ENCODE results near the gene NMNAT3. TPM values are rescaled to one million over a fixed set of nuclear protein-coding genes. Genes with fewer than 3 reads are reported as not detected.

Gene NMNAT3
- total RNA-seq, 1 experiment from 2014 or later = 4.6 TPM

GRCh38 chr3:139671863-139672646, 5.7 kb downstream of the NMNAT3 start:
- CTCF ChIA-PET = no interaction called here

GRCh38 chr3:139671107-139671506, 6.7 kb downstream of the NMNAT3 start:
- H3K27me3 Mint-ChIP-seq (ENCODE audit: low read depth) = peaks cover 18% of the 10 kb centered on the region
- no peaks in the 10 kb centered on the region for H3K36me3 Mint-ChIP-seq
- H3K9me3 Mint-ChIP-seq = peaks cover 3% of the 10 kb centered on the region; the same call in 1 of the 2 replicates
- H3K4me1 Mint-ChIP-seq = peaks cover 57% of the 10 kb centered on the region
- CTCF ChIA-PET = no interaction called here
- POLR2A ChIA-PET = no interaction called here
- no peak for DNase-seq (ENCODE audit: low spot score)
- ATAC-seq = no peak
- H3K4me3 Mint-ChIP-seq = no peak overlapping the region
- no peak overlapping the region for H3K27ac Mint-ChIP-seq
- TF ChIP-seq ZNF219 (CRISPR knock-in tag; IDR thresholded peaks at IDR 0.05; ENCODE audit: borderline replicate concordance) (no peak), MXD4 (CRISPR knock-in tag; IDR thresholded peaks at IDR 0.05; ENCODE audit: borderline replicate concordance) (no peak), FOXP1 (CRISPR knock-in tag; IDR thresholded peaks at IDR 0.05; ENCODE audit: borderline replicate concordance) (no peak), FOXK1 (CRISPR knock-in tag; IDR thresholded peaks at IDR 0.05) (no peak), ATF6 (CRISPR knock-in tag; IDR thresholded peaks at IDR 0.05) (no peak), ATF2 (CRISPR knock-in tag; IDR thresholded peaks at IDR 0.05; ENCODE audit: borderline replicate concordance, low read depth) (no peak), ZNF263 (CRISPR knock-in tag; IDR thresholded peaks at IDR 0.05; ENCODE audit: low read depth) (no peak), RORB (CRISPR knock-in tag; IDR thresholded peaks at IDR 0.05) (no peak)

More at GRCh38 chr3:139671863-139672646, 5.7 kb downstream of the NMNAT3 start:
- no peaks in the 10 kb centered on the region for H3K36me3 Mint-ChIP-seq
- no peak overlapping the region for H3K4me3 Mint-ChIP-seq
- H3K4me1 Mint-ChIP-seq = peaks cover 65% of the 10 kb centered on the region
- H3K9me3 Mint-ChIP-seq = peaks cover under 1% of the 10 kb centered on the region; the same call in 1 of the 2 replicates
- DNase-seq (ENCODE audit: low spot score) (no peak), ATAC-seq (no peak)
- POLR2A ChIA-PET = no interaction called here
- H3K27me3 Mint-ChIP-seq (ENCODE audit: low read depth) = peaks cover 28% of the 10 kb centered on the region
- no peak overlapping the region for H3K27ac Mint-ChIP-seq
- no peak for TF ChIP-seq PRRX2 (CRISPR knock-in tag; IDR thresholded peaks at IDR 0.05)
- no peak for TF ChIP-seq GABPB1 (CRISPR knock-in tag; IDR thresholded peaks at IDR 0.05)
- TF ChIP-seq STAT6 (CRISPR knock-in tag; conservative IDR thresholded peaks at IDR 0.05; ENCODE audit: low read depth) = no peak
- TF ChIP-seq CTCF (IDR thresholded peaks at IDR 0.05) = no peak
- TF ChIP-seq SOX15 (CRISPR knock-in tag; IDR thresholded peaks at IDR 0.05) = no peak
- TF ChIP-seq CDX4 (CRISPR knock-in tag; IDR thresholded peaks at IDR 0.05; ENCODE audit: borderline replicate concordance) = no peak
- no peak for TF ChIP-seq CREM (CRISPR knock-in tag; IDR thresholded peaks at IDR 0.05)
- TF ChIP-seq NR1H2 (CRISPR knock-in tag; IDR thresholded peaks at IDR 0.05) = no peak
- TF ChIP-seq RELA (CRISPR knock-in tag; IDR thresholded peaks at IDR 0.05; ENCODE audit: borderline replicate concordance) = no peak
- TF ChIP-seq ATF1 (CRISPR knock-in tag; IDR thresholded peaks at IDR 0.05) = no peak
- TF ChIP-seq ELF4 (CRISPR knock-in tag; IDR thresholded peaks at IDR 0.05; ENCODE audit: low read depth) = no peak
- TF ChIP-seq MYBL2 (CRISPR knock-in tag; IDR thresholded peaks at IDR 0.05) = no peak
- TF ChIP-seq MXD4 (CRISPR knock-in tag; IDR thresholded peaks at IDR 0.05; ENCODE audit: borderline replicate concordance) = no peak
- no peak for TF ChIP-seq NFYB (CRISPR knock-in tag; conservative IDR thresholded peaks at IDR 0.05; ENCODE audit: low read depth)
- no peak for TF ChIP-seq ZBTB43 (CRISPR knock-in tag; IDR thresholded peaks at IDR 0.05)
- no peak for TF ChIP-seq ZNF317 (CRISPR knock-in tag; IDR thresholded peaks at IDR 0.05; ENCODE audit: borderline replicate concordance, low read depth)
- TF ChIP-seq ZNF423 (CRISPR knock-in tag; IDR thresholded peaks at IDR 0.05) = no peak
- TF ChIP-seq NFE2L1 (CRISPR knock-in tag; IDR thresholded peaks at IDR 0.05) = no peak

Data from WTC11 (cell line).